Suprapubic skin (tissue), 4 donors: ENCODE measurements around the gene SLC25A23.

Experiments used
- EP300 ChIP-seq: sonication (generic); formaldehyde crosslinking; IDR thresholded peaks from one replicate; pipeline ENCODE4 v1.6.1; 2017; ENCODE audit warnings: antibody characterized with exemption
- POLR2A ChIP-seq, 2 donors: fragments of 450-650 bp; IDR thresholded peaks; one replicate each; pipeline ENCODE4 v1.6.1; 2017; ENCODE audit warnings: antibody characterized with exemption in 2 of 2, mild to moderate bottlenecking in 2 of 2, moderate library complexity in 2 of 2
- POLR2AphosphoS5 ChIP-seq, 3 donors: sonication (generic); formaldehyde crosslinking; IDR thresholded peaks; one replicate each; pipeline ENCODE4 v1.6.1; 2017; ENCODE audit warnings: antibody characterized with exemption in 3 of 3
- TF ChIP-seq, protein P1 (sequence below), 2 donors: fragments of 200-600 bp in 1 of 2; fragments of 450-650 bp in 1 of 2; sonication (generic) in 1 of 2; IDR thresholded peaks; one replicate each; pipeline ENCODE4 v1.5.1; 2016 to 2019; ENCODE audit warnings: antibody characterized with exemption in 2 of 2, mild to moderate bottlenecking in 1 of 2, moderate library complexity in 1 of 2

DNA sequence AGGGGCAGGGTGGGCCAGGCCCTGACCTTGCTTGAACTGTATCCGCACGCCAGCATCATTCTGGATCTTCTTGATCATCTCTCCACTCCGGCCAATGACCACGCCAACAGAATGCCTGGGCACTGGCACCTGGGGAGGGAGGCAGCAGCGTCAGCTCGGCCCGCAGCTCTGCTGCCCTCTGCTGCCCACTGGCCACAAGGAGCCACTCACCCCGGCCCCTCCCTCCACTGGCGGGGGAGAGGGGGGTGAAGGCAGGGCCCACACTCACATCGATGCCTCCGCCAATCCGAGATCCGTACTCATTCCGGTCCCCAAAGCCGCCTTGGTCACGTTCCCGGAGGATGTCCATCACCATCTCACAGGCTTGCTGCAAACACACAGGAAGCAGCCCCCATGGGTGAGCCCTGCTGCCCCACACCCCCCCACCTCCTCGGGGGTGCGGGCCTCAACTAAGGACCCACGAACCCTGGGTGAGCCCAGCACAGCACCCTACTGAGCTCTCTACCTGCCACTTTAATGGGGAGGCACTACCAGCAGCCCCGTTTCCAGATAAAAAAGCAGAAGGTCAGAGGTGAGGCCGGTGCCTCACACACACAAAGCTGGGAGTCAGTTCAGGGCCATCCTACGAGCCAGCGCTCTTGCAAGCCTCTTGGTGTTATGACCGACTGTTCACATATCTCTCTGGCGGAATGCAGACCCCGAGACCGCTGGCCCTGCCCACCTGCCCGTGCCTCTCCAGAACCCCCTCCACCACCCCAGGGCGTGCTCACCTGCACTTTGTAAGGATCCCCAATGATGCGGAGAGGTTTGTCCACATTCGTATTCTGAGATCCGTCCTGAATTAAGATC, 41.7 kb downstream of the SLC25A23 start:
- TF ChIP-seq, protein P1, sequence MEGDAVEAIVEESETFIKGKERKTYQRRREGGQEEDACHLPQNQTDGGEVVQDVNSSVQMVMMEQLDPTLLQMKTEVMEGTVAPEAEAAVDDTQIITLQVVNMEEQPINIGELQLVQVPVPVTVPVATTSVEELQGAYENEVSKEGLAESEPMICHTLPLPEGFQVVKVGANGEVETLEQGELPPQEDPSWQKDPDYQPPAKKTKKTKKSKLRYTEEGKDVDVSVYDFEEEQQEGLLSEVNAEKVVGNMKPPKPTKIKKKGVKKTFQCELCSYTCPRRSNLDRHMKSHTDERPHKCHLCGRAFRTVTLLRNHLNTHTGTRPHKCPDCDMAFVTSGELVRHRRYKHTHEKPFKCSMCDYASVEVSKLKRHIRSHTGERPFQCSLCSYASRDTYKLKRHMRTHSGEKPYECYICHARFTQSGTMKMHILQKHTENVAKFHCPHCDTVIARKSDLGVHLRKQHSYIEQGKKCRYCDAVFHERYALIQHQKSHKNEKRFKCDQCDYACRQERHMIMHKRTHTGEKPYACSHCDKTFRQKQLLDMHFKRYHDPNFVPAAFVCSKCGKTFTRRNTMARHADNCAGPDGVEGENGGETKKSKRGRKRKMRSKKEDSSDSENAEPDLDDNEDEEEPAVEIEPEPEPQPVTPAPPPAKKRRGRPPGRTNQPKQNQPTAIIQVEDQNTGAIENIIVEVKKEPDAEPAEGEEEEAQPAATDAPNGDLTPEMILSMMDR (IDR thresholded peaks at IDR 0.05), result no peak
- no peak for TF ChIP-seq POLR2A (IDR thresholded peaks at IDR 0.05)
- TF ChIP-seq POLR2AphosphoS5 (IDR thresholded peaks at IDR 0.05), result no peak
- no peak for TF ChIP-seq EP300
